ENCODE results near the gene CSNK2B.

The CSNK2B gene

GRCh38 chr6:31665501-31666336, at the start of gene CSNK2B:
Gene CSNK2B, plus strand, starts transcription at chr6:31666080. Its CDS starts 752 bp downstream, at chr6:31666832.
- DNase-seq: peak; percentile 97

GRCh38 chr6:31617010-31617409, 48.9 kb upstream of the CSNK2B start:
- no peak for DNase-seq

GRCh38 chr6:31619805-31620585, 45.9 kb upstream of the CSNK2B start:
- peak; percentile 94 for DNase-seq

GRCh38 chr6:31620586-31621319, 45.1 kb upstream of the CSNK2B start, which contains the start of gene PRRC2A:
Gene PRRC2A, plus strand, starts transcription at chr6:31620715. Its CDS starts 2,075 bp downstream, at chr6:31622790.
- peak; percentile 95 for DNase-seq

GRCh38 chr6:31621320-31621939, 44.5 kb upstream of the CSNK2B start:
- DNase-seq: no peak

- no peak for DNase-seq
Observed at GRCh38 chr6:31621991-31622390, 43.9 kb upstream of the CSNK2B start.

- DNase-seq: no peak
Observed at GRCh38 chr6:31622684-31623091, 43.2 kb upstream of the CSNK2B start.

GRCh38 chr6:31624070-31624469, 41.8 kb upstream of the CSNK2B start:
- DNase-seq: no peak

- DNase-seq: no peak
Observed at GRCh38 chr6:31626952-31627351, 38.9 kb upstream of the CSNK2B start.

- DNase-seq: no peak
Observed at GRCh38 chr6:31627690-31628287, 38.1 kb upstream of the CSNK2B start.

- no peak for DNase-seq
Observed at GRCh38 chr6:31629014-31629413, 36.9 kb upstream of the CSNK2B start.

GRCh38 chr6:31630177-31630934, 35.5 kb upstream of the CSNK2B start:
- DNase-seq: no peak

- DNase-seq: no peak
Observed at GRCh38 chr6:31631209-31631608, 34.7 kb upstream of the CSNK2B start.

- no peak for DNase-seq
Observed at GRCh38 chr6:31631681-31632278, 34.1 kb upstream of the CSNK2B start.

GRCh38 chr6:31632279-31632946, 33.5 kb upstream of the CSNK2B start:
- no peak for DNase-seq

GRCh38 chr6:31633447-31633846, 32.4 kb upstream of the CSNK2B start:
- DNase-seq: no peak

GRCh38 chr6:31634131-31634530, 31.7 kb upstream of the CSNK2B start:
- DNase-seq: no peak

- no peak for DNase-seq
Observed at GRCh38 chr6:31634969-31635575, 30.8 kb upstream of the CSNK2B start.

GRCh38 chr6:31636698-31637596, 28.9 kb upstream of the CSNK2B start:
- no peak for DNase-seq

Data from activated CD8-positive, alpha-beta memory T cell treated with anti-CD3 and anti-CD28 coated beads, Interleukin-2, amount 50 U/mL, for 4 hours (primary cell).